Measurements from ENCODE around the gene TRAPPC6A.

TRAPPC6A gene

DNA sequence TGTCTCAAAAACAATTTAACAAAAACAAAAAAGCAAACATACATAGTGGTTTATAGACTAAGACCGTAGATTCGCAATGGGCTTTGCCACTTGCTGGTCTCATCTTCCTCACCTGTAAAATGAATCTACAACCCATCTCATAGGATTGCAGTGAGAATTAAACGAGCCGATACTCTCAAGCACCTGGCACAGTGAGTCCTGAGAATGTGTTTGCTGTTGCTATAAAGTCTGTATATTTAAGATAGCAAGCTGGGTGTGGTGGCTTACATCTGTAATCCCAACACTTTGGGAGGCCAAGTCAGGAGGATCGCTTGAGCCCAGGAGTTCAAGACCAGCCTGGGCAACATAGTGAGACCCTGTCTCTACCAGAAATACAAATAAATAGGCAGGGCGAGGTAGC lies 44.7 kb upstream of the TRAPPC6A start:
- H3K4me1 ChIP-seq (ENCODE audit: insufficient read depth, low read length, severe bottlenecking) = no peaks in the 10 kb centered on the region
- no peak overlapping the region for H2AFZ ChIP-seq (ENCODE audit: low read length)
- no peaks in the 10 kb centered on the region for H3K9me2 ChIP-seq (ENCODE audit: low read depth, low read length)
- H3F3A ChIP-seq (ENCODE audit: insufficient read depth, low read length) = no peaks in the 10 kb centered on the region
- no peak overlapping the region for H3K4me3 ChIP-seq (ENCODE audit: low read depth, low read length, poor library complexity, severe bottlenecking)
- peaks cover 4% of the 10 kb centered on the region; the same call in 1 of the 2 replicates for H3K27me3 ChIP-seq (ENCODE audit: insufficient read depth, low read length)
- H3K4me2 ChIP-seq (ENCODE audit: low read length) = no peak overlapping the region
- no peak overlapping the region for H3K27ac ChIP-seq (ENCODE audit: low read depth, low read length, poor library complexity, severe bottlenecking)
- no peaks in the 10 kb centered on the region for H4K20me1 ChIP-seq (ENCODE audit: insufficient read depth, low read length)
- H3K36me3 ChIP-seq (ENCODE audit: insufficient read depth, low read length) = no peaks in the 10 kb centered on the region
- H3K9ac ChIP-seq (ENCODE audit: low read length) = no peak overlapping the region
- H3K9me3 ChIP-seq (ENCODE audit: low read length) = no peaks in the 10 kb centered on the region
- H3K79me2 ChIP-seq (ENCODE audit: insufficient read depth, low read length) = no peaks in the 10 kb centered on the region
- no peak for TF ChIP-seq EZH2 (IDR thresholded peaks at IDR 0.05; ENCODE audit: borderline replicate concordance, low read length)
- TF ChIP-seq, protein P1, sequence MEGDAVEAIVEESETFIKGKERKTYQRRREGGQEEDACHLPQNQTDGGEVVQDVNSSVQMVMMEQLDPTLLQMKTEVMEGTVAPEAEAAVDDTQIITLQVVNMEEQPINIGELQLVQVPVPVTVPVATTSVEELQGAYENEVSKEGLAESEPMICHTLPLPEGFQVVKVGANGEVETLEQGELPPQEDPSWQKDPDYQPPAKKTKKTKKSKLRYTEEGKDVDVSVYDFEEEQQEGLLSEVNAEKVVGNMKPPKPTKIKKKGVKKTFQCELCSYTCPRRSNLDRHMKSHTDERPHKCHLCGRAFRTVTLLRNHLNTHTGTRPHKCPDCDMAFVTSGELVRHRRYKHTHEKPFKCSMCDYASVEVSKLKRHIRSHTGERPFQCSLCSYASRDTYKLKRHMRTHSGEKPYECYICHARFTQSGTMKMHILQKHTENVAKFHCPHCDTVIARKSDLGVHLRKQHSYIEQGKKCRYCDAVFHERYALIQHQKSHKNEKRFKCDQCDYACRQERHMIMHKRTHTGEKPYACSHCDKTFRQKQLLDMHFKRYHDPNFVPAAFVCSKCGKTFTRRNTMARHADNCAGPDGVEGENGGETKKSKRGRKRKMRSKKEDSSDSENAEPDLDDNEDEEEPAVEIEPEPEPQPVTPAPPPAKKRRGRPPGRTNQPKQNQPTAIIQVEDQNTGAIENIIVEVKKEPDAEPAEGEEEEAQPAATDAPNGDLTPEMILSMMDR (IDR thresholded peaks at IDR 0.05; ENCODE audit: low read length) = no peak

DNA sequence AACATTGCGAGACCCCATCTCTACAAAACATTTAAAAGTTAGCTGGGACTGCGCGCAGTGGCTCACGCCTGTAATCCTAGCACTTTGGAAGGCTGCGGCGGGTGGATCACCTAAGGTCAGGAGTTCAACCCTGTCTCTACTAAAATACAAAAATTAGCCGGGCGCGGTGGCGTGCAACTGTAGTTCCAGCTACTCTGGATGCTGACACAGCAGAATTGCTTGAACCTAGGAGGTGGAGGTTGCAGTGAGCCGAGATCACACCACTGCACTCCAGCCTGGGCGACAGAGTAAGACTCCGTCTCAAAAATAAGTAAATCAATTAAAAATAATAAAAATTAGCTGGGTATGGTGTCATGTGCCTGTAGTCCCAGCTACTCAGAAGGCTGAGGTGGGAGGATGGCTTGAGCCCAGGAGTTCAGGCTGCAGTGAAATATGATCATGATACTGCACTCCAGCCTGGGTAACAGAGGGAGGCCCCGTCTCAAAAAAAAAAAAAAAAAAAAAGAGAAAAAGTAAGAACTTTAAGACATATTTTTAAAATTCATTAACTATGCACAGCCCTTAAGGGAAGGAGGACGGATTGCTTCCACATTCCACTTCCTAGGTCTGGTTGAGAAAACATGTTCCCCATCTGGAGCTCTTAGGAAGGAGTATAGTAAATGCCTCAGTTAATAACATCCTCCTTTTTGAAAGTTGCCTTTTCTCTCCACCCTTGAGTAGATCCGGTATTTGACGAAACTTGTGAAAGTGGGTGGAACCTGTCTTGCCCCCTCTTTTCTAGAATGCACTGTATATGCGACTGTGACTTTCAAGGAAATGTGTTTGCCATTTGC lies 41.1 kb upstream of the TRAPPC6A start:
- H3K4me3 ChIP-seq (ENCODE audit: low read depth, low read length, poor library complexity, severe bottlenecking) = no peak overlapping the region
- H4K20me1 ChIP-seq (ENCODE audit: insufficient read depth, low read length) = no peaks in the 10 kb centered on the region
- H3K4me1 ChIP-seq (ENCODE audit: insufficient read depth, low read length, severe bottlenecking) = no peaks in the 10 kb centered on the region
- H3K27ac ChIP-seq (ENCODE audit: low read depth, low read length, poor library complexity, severe bottlenecking) = no peak overlapping the region
- no peaks in the 10 kb centered on the region for H3K79me2 ChIP-seq (ENCODE audit: insufficient read depth, low read length)
- H3K27me3 ChIP-seq (ENCODE audit: insufficient read depth, low read length) = peaks cover 4% of the 10 kb centered on the region; the same call in 1 of the 2 replicates
- H3K9me2 ChIP-seq (ENCODE audit: low read depth, low read length) = no peaks in the 10 kb centered on the region
- H3K4me2 ChIP-seq (ENCODE audit: low read length) = no peak overlapping the region
- no peak overlapping the region for H2AFZ ChIP-seq (ENCODE audit: low read length)
- no peaks in the 10 kb centered on the region for H3K9me3 ChIP-seq (ENCODE audit: low read length)
- H3F3A ChIP-seq (ENCODE audit: insufficient read depth, low read length) = no peaks in the 10 kb centered on the region
- TF ChIP-seq EZH2 (IDR thresholded peaks at IDR 0.05; ENCODE audit: borderline replicate concordance, low read length) = no peak
- TF ChIP-seq, protein P1 (IDR thresholded peaks at IDR 0.05; ENCODE audit: low read length) = no peak
- H3K9ac ChIP-seq (ENCODE audit: low read length) = no peak overlapping the region
- H3K36me3 ChIP-seq (ENCODE audit: insufficient read depth, low read length) = no peaks in the 10 kb centered on the region

DNA sequence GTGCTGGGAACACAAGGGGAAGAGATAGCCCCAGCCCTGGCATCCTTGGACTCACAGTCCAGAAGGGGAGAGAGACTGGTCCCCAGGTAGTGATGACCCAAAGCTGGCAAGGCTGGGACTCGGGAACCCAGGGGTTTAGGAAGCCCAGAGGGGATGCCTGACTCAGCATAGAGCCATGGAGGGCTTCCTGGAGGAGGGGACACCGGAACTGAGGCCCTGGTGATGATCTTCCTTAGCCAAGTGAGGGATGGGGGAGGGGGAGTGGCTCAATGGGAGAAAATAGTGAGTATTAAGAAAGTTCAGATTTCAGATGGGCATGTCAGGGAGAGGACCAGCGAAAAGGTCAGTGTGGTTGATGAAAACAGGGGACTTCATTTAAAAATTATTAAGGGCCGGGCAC lies 40.4 kb upstream of the TRAPPC6A start:
- TF ChIP-seq, protein P1 (IDR thresholded peaks at IDR 0.05; ENCODE audit: low read length) = no peak
- TF ChIP-seq EZH2 (IDR thresholded peaks at IDR 0.05; ENCODE audit: borderline replicate concordance, low read length) = no peak
- no peaks in the 10 kb centered on the region for H3K9me2 ChIP-seq (ENCODE audit: low read depth, low read length)
- no peak overlapping the region for H3K4me2 ChIP-seq (ENCODE audit: low read length)
- no peak overlapping the region for H3K27ac ChIP-seq (ENCODE audit: low read depth, low read length, poor library complexity, severe bottlenecking)
- 0 out of 2 replicates have a peak, but pooled peaks cover 4% of the 10 kb centered on the region for H3K27me3 ChIP-seq (ENCODE audit: insufficient read depth, low read length)
- no peak overlapping the region for H3K9ac ChIP-seq (ENCODE audit: low read length)
- no peaks in the 10 kb centered on the region for H3K4me1 ChIP-seq (ENCODE audit: insufficient read depth, low read length, severe bottlenecking)
- no peaks in the 10 kb centered on the region for H3K9me3 ChIP-seq (ENCODE audit: low read length)
- H3K79me2 ChIP-seq (ENCODE audit: insufficient read depth, low read length) = no peaks in the 10 kb centered on the region
- H2AFZ ChIP-seq (ENCODE audit: low read length) = no peak overlapping the region
- no peaks in the 10 kb centered on the region for H3K36me3 ChIP-seq (ENCODE audit: insufficient read depth, low read length)
- H4K20me1 ChIP-seq (ENCODE audit: insufficient read depth, low read length) = no peaks in the 10 kb centered on the region
- no peaks in the 10 kb centered on the region for H3F3A ChIP-seq (ENCODE audit: insufficient read depth, low read length)
- H3K4me3 ChIP-seq (ENCODE audit: low read depth, low read length, poor library complexity, severe bottlenecking) = no peak overlapping the region

Measured in OCI-LY1 (cell line).